RPMI8226 (cell line): ENCODE data around the gene MIAT.
"Not testable (repeated sequence)": the region's sequence is repeated elsewhere in the genome, so short reads cannot be mapped to it uniquely, and the experiment has no call there.

ENCODE experiments used
- DNase-seq: peaks from one replicate; pipeline ENCODE4 v3.0.0-alpha.2; 2015

MIAT gene

DNA sequence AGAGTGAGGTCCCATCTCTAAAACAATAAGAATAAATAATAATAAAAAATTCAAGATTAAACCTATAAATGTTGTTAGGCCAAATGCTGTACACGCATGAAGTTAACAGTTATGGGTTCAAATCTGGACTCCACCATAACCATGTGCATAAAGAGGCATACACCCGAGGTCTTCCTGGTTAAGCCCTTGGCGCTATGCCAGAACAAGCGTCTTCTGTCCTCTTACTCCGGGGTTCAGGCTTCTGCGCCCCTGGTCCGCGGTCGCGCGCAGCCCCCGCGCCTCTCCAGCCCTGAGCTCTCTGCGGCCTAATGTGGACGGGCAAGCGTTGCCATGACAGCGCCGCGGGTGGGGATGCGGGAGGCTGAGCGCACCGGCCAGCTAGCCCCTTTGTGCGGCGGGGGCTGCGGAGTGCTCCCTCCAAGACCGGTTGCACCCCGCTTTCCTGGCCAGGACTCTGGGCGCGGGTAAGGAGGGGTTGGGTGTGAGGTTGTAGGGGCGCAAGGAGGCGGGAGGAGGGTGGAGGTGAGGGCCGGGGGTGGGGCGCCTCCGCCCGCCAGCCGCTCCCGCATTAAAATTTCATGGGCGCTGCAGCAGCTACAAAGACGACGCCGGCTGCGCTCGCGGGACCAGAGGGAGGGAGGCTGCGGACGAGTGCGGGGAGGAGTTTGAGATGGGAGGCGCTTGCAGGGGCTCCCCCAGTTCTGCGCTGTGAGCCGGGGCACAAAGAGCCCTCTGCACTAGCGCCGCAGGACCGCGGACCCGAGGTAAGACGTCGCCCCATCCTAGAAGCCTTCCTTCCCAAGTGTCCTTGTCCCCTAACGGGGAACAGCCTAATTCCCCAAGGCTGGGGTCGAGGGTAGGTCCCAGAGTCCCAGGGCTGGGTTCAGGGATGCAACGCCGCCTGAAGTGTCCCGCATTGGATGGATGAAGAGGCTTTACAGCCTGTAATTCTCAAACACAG is at the start of gene MIAT:
TSS of gene MIAT (plus strand) at position 698 of the 961 bp plus-strand sequence.
- peak; percentile 51 for DNase-seq

- no peak for DNase-seq
These were observed 49.3 kb upstream of the MIAT start for GRCh38 chr22:26608129-26608528.

- DNase-seq = no peak
These were observed 48.1 kb upstream of the MIAT start for GRCh38 chr22:26609287-26609686.

DNA sequence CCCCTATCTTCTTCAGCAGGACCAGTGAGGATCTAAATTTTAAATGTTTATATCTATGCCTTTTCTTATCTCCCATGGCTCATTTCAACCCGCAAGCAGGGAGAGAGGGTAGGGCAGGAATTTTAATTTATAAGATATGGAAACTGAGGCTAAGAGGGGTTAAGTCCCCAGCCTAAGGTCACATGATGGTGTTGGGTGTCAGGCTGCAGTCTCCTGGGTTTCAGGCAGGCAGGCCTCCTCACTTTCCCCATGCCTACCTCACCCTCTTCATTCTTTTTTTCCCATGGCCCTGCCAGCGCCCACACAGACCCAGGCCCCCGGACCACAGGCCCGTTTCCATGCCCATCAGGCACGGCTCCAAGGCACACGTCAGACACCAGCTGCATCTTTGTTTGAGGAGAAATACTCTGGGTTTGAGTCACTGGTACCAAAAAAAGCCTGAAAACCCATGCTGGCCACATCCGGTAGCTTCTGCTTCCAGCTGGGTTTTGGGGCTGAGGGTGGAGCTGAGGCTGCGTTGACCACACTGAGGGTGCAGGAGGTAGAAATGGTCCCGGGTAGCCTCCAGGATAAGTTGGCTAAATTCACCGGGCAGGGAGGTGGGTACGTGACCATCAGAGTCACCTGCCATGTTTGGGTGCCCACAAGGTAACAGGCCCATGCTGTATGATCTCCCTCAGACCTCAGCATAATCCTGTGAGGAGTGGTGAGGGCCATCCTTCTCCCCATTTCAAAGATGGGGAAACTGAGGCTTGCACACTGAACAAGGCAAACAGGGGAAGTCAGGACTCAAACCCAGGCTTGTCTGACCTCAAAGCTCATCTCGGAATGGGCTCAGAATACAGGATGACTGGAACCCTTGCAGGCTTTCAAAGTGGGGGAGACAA is 47.1 kb upstream of the MIAT start:
- peak; percentile 92 for DNase-seq

DNA sequence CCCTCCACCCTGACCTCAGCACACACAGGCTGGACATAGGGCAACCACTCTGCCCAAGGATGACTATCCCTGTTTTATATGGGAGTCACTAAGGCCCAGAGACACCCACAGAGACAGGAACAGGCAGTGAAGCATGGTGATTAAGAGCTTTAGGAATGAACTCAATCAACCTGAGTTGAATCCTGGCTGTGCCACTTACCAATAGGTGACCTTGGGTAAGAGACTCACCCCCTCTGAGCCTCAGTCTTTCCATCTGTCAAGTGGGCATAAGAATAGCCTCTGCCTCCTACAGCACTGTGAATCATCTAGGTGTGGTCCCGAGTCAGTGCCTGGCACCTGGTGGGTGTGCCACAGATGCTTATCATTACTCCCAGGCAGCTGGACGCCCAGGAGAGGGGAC is 46.4 kb upstream of the MIAT start:
- peak; percentile 31 for DNase-seq

- DNase-seq = no peak
These were observed 44.7 kb upstream of the MIAT start for GRCh38 chr22:26612652-26613051.

DNA sequence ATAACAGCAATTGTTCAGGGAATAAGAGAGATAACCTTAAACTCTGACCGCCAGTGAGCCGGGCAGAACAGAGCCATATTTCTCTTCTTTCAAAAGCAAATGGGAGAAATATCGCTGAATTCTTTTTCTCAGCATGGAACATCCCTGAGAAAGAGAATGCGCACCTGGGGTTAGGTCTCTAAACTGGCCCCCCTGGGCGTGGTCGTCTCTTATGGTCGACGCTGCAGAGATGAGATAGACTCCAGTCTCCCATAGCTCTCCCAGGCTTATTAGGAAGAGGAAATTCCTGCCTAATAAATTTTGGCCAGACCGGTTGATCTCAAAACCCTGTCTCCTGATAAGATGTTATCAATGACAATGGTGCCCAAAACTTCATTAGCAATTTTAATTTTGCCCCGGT is 43.6 kb upstream of the MIAT start:
- not testable (repeated sequence) for DNase-seq

DNA sequence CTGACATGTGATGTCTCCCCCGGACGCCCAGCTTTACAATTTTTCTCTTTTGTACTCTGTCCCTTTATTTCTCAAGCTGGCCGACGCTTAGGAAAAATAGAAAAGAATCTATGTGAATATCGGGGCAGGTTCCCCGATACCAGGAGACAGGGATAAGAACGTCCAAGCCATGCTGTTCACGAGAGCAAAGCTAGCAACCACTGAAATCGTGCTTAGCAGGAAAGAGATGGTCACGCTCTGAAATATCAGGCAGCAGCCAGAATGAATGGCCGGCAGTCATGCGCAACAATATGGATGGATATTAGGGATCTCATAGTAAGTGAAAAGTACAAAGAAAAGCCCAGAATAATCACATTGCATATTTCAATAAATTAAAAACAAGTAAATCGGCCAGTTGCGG is 43.1 kb upstream of the MIAT start:
- no peak for DNase-seq

GRCh38 chr22:26615149-26615548 is 42.2 kb upstream of the MIAT start:
- peak; percentile 85 for DNase-seq

DNA sequence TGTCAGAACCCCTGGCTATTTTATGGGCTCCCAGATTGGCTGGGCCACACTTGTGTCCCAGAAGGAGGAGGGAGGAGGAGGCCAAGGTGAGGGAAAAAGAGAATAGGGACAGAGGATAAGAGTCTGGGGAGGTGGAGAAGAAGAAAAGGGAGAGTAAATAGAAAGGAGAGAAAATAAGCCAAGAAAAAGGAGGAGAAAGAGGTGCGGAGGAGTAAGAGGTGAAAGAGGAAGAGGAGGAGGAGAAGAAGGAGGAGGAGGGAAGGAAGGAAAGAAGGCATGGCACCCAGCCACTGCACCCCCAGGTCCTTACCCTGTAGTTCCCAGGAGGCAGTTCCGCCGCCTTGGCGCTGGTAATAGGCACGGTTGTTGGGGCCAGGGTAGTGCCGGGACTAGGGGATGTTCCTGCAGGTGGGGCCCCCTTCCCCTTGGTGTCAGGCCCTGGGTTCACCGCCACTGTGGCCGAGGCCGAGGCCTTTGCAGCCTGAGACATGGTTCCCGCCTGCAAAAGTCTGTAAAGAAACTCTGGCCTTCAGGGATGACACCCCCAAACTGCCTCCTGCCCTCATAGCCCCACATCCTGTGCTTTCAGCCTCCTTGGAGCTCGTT is 41.5 kb upstream of the MIAT start:
- no peak for DNase-seq

- no peak for DNase-seq
These were observed 40.7 kb upstream of the MIAT start for GRCh38 chr22:26616650-26617049.

DNA sequence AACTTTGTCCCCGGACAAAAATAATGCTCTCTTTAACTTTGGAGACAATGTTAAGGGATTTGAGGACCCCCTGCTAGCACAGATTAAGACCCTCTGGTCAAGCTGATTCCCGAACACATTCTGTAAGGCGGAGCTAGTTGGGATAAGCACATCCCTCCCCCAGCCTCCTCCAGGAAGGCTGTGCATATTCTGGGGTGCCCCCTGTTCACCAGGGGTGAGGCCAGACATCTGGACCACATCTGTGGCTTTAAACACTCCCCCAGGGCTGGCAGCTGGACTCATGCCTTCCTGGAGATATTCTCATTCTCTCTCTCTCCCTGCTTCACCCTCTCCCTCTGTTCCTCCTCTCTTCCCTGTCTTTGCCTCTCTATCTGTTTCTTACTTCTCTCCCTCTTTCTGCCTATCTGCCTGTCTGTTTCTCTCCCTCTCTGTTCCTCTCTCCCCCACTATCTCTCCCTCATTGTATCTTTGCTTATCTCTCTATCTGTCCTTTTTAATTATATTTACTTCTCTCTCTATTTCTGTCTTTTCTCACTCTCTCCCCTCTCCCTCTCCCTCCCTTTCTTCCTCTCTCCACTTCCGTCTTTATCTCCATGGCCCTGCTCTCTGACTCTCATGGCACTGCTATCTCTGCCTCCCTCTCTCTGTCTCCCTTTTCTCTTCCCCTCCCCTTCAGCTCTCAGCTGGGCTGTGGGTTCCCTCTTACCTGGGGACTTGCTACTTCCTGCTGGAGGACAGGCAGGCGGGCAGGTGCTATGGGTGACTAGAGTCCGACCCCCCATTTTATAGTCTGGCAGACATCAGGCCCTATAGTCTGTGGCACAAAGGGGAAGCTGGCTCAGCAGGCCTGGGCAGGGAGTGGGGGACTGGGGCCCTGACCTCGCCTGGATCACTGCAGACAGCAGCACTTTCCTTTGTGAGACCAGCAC is 39.9 kb upstream of the MIAT start, which contains the start of gene CRYBB1:
TSS of gene CRYBB1 (minus strand) at position 757 of the 929 bp plus-strand sequence. CDS start 1,708 bp downstream, outside the sequence.
- DNase-seq = peak; percentile 94

GRCh38 chr22:26618455-26618854 is 38.9 kb upstream of the MIAT start:
- DNase-seq = no peak

GRCh38 chr22:26619510-26619909 is 37.9 kb upstream of the MIAT start:
- no peak for DNase-seq

DNA sequence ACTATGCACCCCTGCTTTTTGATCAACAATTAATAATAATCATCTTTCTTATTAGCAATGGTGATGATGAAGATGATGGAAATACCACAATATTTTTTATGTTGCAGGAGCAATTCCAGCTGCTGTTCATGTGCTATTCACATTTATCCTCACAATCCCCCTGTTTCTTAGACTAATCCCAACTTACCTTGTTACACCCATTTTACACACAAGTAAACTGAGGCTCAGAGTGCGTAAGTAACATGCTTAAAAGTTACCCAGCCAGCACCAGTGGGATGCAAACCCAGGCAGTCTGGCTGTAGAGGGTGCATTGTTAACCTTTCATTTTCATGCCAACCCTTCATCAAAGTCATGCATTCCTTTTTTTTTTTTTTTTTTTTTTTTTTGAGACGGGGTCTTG is 37.2 kb upstream of the MIAT start:
- no peak for DNase-seq

GRCh38 chr22:26621663-26622062 is 35.7 kb upstream of the MIAT start, which contains the start of gene CRYBA4:
Gene CRYBA4 (plus strand): TSS chr22:26621963. CDS start chr22:26622597, 634 bp downstream.
- no peak for DNase-seq

GRCh38 chr22:26623984-26624383 is 33.4 kb upstream of the MIAT start:
- no peak for DNase-seq

GRCh38 chr22:26624803-26625202 is 32.6 kb upstream of the MIAT start:
- DNase-seq = no peak

DNA sequence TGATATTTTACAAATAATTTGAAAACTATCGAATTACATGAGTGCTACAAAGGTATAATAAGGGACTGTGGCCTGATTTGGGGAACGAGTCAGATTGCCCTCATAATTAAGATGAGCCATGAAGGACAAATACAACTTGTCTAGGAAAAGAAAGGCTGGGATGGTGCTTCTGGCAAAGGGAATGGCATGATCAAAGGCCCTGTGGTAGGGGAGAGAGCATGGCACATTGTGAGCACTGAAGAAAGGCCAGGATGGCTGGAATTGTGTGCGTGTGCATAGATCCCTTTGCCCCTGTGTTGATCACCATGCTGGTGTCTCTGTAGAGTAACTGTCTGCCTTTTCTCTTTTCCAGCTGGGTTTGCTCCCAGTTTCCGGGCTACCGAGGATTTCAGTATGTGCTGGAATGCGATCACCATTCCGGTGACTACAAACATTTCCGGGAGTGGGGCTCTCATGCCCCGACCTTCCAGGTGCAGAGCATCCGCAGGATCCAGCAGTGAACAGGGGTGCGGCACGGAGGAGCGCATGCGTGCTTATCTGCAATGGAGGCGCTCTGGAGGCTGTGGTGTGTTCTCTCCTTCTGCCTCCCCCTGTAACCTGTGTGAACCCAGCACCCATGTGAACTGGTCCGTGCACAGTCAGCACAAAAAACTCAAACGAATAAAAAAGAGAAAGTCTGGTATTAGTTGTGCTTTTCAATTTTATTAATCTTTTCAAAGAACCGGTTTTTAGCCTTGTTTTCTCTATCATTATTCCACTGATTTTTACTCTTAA is 27.2 kb upstream of the MIAT start:
- no peak for DNase-seq

- DNase-seq = no peak
These were observed 26.1 kb upstream of the MIAT start for GRCh38 chr22:26631282-26631681.
